RWPE2 (cell line): ENCODE data around the gene ARMC2.
"Not testable (repeated sequence)": the region's sequence is repeated elsewhere in the genome, so short reads cannot be mapped to it uniquely, and the experiment has no call there.

Source experiments
- ATAC-seq: fragments of 200-7000 bp; cut with Tn5 transposase; 3 replicates; pipeline ENCODE4 v1.9.1; 2021; ENCODE audit warnings: low read depth
- DNase-seq: peaks from one replicate; pipeline ENCODE4 v3.0.0-alpha.2; 2020; ENCODE audit warnings: low spot score
- H3K27ac ChIP-seq: fragments of 450-650 bp; 2 replicates; pipeline ENCODE4 v1.5.1; 2017; ENCODE audit warnings: mild to moderate bottlenecking; ENCODE audit not compliant: poor library complexity, severe bottlenecking
- H3K27me3 ChIP-seq: fragments of 250-450 bp; sonication (Bioruptor Pico); 2 replicates; pipeline ENCODE4 v1.5.1; 2021; ENCODE audit warnings: mild to moderate bottlenecking, moderate library complexity; ENCODE audit not compliant: insufficient read depth, poor library complexity, severe bottlenecking
- H3K36me3 ChIP-seq: fragments of 250-450 bp; sonication (Bioruptor Pico); 2 replicates; pipeline ENCODE4 v1.5.1; 2020; ENCODE audit warnings: low read depth, mild to moderate bottlenecking, moderate library complexity
- H3K4me1 ChIP-seq: fragments of 250-450 bp; sonication (Bioruptor Pico); 2 replicates; pipeline ENCODE4 v1.5.1; 2021; ENCODE audit warnings: mild to moderate bottlenecking, moderate library complexity; ENCODE audit not compliant: insufficient read depth, poor library complexity, severe bottlenecking
- H3K4me3 ChIP-seq: fragments of 250-450 bp; sonication (Bioruptor Pico); 2 replicates; pipeline ENCODE4 v1.5.1; 2021; ENCODE audit warnings: mild to moderate bottlenecking, moderate library complexity; ENCODE audit not compliant: severe bottlenecking
- H3K9me3 ChIP-seq: fragments of 250-450 bp; sonication (Bioruptor Pico); 2 replicates; pipeline ENCODE4 v1.5.1; 2021; ENCODE audit warnings: mild to moderate bottlenecking, moderate library complexity; ENCODE audit not compliant: severe bottlenecking
- TF ChIP-seq, protein P1 (sequence below): fragments of 450-650 bp; IDR thresholded peaks from one replicate; pipeline ENCODE4 v1.5.1; 2017; ENCODE audit warnings: mild to moderate bottlenecking, moderate library complexity; ENCODE audit not compliant: poor library complexity, severe bottlenecking

ARMC2 gene

DNA sequence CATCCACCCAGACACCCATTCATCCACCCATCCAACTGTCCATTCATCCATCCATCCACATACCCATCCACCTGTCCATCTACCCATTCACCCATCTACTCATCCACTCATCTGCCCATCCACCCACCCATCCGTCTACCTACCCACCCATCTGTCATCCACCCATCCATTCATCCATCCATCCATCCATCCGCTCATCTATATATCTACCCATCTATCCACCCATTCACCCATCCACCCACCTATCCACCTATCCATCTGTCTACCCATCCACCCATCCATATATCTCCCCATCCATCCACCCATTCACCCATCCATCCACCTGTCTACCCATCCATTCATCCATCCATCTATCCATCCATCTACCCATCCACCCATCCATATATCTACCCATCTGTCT, 30.7 kb downstream of the ARMC2 start:
- H3K36me3 ChIP-seq, result no peaks in the 10 kb centered on the region
- H3K9me3 ChIP-seq, result no peaks in the 10 kb centered on the region
- no peak overlapping the region for H3K27ac ChIP-seq
- ATAC-seq (no peak), DNase-seq (no peak)
- H3K27me3 ChIP-seq, result no peaks in the 10 kb centered on the region
- no peak overlapping the region for H3K4me3 ChIP-seq
- TF ChIP-seq, protein P1, sequence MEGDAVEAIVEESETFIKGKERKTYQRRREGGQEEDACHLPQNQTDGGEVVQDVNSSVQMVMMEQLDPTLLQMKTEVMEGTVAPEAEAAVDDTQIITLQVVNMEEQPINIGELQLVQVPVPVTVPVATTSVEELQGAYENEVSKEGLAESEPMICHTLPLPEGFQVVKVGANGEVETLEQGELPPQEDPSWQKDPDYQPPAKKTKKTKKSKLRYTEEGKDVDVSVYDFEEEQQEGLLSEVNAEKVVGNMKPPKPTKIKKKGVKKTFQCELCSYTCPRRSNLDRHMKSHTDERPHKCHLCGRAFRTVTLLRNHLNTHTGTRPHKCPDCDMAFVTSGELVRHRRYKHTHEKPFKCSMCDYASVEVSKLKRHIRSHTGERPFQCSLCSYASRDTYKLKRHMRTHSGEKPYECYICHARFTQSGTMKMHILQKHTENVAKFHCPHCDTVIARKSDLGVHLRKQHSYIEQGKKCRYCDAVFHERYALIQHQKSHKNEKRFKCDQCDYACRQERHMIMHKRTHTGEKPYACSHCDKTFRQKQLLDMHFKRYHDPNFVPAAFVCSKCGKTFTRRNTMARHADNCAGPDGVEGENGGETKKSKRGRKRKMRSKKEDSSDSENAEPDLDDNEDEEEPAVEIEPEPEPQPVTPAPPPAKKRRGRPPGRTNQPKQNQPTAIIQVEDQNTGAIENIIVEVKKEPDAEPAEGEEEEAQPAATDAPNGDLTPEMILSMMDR, result no peak
- H3K4me1 ChIP-seq, result no peaks in the 10 kb centered on the region

- Histone ChIP-seq H3K4me1 (no peaks in the 10 kb centered on the region), H3K27me3 (no peaks in the 10 kb centered on the region), H3K9me3 (no peaks in the 10 kb centered on the region), H3K36me3 (no peaks in the 10 kb centered on the region), H3K27ac (no peak overlapping the region), H3K4me3 (no peak overlapping the region)
- DNase-seq (no peak), ATAC-seq (no peak)
- TF ChIP-seq, protein P1, result no peak
These were observed 35.0 kb downstream of the ARMC2 start for GRCh38 chr6:108883172-108883571.

GRCh38 chr6:108884211-108885059, 36.2 kb downstream of the ARMC2 start:
- no peaks in the 10 kb centered on the region for H3K4me1 ChIP-seq
- H3K4me3 ChIP-seq, result no peak overlapping the region
- H3K9me3 ChIP-seq, result no peaks in the 10 kb centered on the region
- ATAC-seq (no peak), DNase-seq (no peak)
- TF ChIP-seq, protein P1, result no peak
- H3K36me3 ChIP-seq, result no peaks in the 10 kb centered on the region
- H3K27me3 ChIP-seq, result no peaks in the 10 kb centered on the region
- no peak overlapping the region for H3K27ac ChIP-seq

GRCh38 chr6:108888052-108888451, 39.8 kb downstream of the ARMC2 start:
- Histone ChIP-seq H3K27ac (no peak overlapping the region), H3K27me3 (no peaks in the 10 kb centered on the region), H3K4me3 (no peak overlapping the region), H3K36me3 (no peaks in the 10 kb centered on the region), H3K9me3 (no peaks in the 10 kb centered on the region), H3K4me1 (no peaks in the 10 kb centered on the region)
- DNase-seq (no peak), ATAC-seq (no peak)
- TF ChIP-seq, protein P1, result no peak

- Histone ChIP-seq H3K27ac (no peak overlapping the region), H3K4me1 (no peaks in the 10 kb centered on the region), H3K36me3 (no peaks in the 10 kb centered on the region), H3K9me3 (no peaks in the 10 kb centered on the region), H3K27me3 (no peaks in the 10 kb centered on the region), H3K4me3 (no peak overlapping the region)
- no peak for DNase-seq
- no peak for ATAC-seq
- TF ChIP-seq, protein P1, result no peak
These were observed 40.5 kb downstream of the ARMC2 start for GRCh38 chr6:108888745-108889144.

DNA sequence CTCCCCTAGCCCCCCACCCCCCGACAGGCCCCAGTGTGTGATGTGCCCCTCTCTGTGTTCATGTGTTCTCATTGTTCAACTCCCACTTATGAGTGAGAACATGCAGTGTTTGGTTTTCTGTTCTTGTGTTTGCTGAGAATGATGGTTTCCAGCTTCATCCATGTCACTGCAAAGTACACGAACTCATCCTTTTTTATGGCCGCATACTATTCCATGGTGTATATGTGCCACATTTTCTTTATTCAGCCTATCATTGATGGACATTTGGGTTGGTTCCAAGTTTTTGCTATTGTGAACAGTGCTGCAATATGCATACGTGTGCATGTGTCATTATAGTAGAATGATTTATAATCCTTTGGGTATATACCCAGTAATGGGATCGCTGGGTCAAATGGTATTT, 42.7 kb downstream of the ARMC2 start:
- H3K36me3 ChIP-seq, H3K27ac ChIP-seq, H3K4me1 ChIP-seq, H3K9me3 ChIP-seq, H3K4me3 ChIP-seq, ATAC-seq, DNase-seq, H3K27me3 ChIP-seq: not testable (repeated sequence)
